ENCODE data around the gene SEC14L5.

SEC14L5 gene

DNA sequence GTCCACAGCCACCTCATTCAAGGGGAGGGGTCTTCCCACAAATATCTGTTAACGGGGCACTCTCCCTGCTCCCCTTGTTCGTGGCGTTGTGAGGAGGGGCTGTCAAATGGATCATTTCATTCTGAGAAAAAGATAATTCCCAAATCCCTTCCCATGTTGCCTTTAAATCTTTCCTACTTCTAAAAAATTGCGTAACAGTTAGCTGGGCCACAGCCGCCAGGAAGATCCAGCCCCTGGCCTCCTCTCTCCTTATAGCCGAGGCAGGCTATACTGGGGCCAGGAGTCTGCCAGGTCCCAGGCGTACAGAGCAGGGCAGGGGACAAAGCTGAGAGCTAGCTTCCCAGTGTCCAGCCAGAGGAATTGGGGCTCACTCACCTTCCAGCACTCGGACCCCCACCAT is 107.2 kb downstream of the SEC14L5 start:
- H3K27me3 ChIP-seq (ENCODE audit: control insufficient read depth, insufficient read depth, low read length) = peaks cover 2% of the 10 kb centered on the region
- no peak overlapping the region for H3K27ac ChIP-seq (ENCODE audit: low read depth, low read length)
- H3K4me1 ChIP-seq (ENCODE audit: control insufficient read depth, insufficient read depth, low read length) = no peaks in the 10 kb centered on the region
- peak overlapping the region; percentile 17 for H3K4me3 ChIP-seq (ENCODE audit: low read length)
- H3K9ac ChIP-seq (ENCODE audit: low read length) = no peak overlapping the region
- no peaks in the 10 kb centered on the region for H3K36me3 ChIP-seq (ENCODE audit: control insufficient read depth, insufficient read depth, low read length)

DNA sequence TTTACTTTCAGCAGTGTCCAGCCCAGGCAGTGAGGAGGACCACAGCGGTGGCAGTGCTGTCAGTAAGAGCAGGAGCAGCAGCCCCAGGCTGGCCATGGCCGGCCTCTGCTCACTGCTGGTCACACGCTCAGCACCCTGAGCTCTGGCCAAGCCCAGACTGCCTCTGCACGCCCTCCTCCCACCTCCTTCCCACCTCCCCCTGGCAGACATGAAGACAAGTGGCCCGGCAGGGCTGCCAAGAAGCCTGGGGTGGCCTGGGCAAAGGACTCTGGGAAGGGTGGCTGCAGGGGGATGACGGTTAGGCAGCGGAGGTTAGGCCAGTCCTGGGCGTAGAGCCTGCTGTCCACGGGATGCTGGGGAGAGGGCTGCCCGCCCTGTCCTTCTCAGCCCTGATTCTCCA is 107.7 kb downstream of the SEC14L5 start, which contains the start of gene C16orf89:
C16orf89 (minus strand) TSS at position 144 of the 400 bp plus-strand sequence; CDS start at position 96, 48 bp downstream.
- Histone ChIP-seq H3K9ac (ENCODE audit: low read length) (no peak within 1 kb of the TSS), H3K27ac (ENCODE audit: low read depth, low read length) (no peak within 1 kb of the TSS), H3K36me3 (ENCODE audit: control insufficient read depth, insufficient read depth, low read length) (no peaks in the 10 kb centered on the region), H3K4me1 (ENCODE audit: control insufficient read depth, insufficient read depth, low read length) (no peaks in the 10 kb centered on the region), H3K27me3 (ENCODE audit: control insufficient read depth, insufficient read depth, low read length) (peaks cover 2% of the 10 kb centered on the region), H3K4me3 (ENCODE audit: low read length) (peak within 1 kb of the TSS; percentile 17)

DNA sequence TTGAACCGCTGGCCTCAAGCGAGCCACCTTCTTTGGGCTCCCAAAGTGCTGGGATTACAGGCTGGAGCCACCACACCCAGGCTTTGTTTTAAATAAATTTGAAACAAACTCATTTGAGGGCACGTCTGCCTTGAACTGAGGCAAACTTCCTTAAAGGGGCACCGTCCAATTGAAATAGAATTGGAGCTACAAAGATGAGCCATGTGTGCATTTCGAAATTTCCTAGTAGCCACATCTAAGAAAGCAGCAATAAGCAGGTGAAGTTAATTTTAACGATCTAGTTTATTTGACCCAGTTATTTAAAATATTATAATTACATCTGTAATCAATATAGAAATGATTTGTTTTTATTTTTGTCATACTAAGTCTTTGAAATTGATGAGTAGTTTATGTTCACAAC is 108.4 kb downstream of the SEC14L5 start:
- no peak overlapping the region for H3K27ac ChIP-seq (ENCODE audit: low read depth, low read length)

More for the DNA sequence above, 108.4 kb downstream of the SEC14L5 start:
- Histone ChIP-seq H3K27me3 (ENCODE audit: control insufficient read depth, insufficient read depth, low read length) (peaks cover 2% of the 10 kb centered on the region), H3K4me1 (ENCODE audit: control insufficient read depth, insufficient read depth, low read length) (peaks cover 3% of the 10 kb centered on the region), H3K9ac (ENCODE audit: low read length) (no peak overlapping the region), H3K36me3 (ENCODE audit: control insufficient read depth, insufficient read depth, low read length) (no peaks in the 10 kb centered on the region), H3K4me3 (ENCODE audit: low read length) (no peak overlapping the region)
